K562 (cell line): ENCODE data around the gene CAMSAP2. TPM values are rescaled to one million over a fixed set of nuclear protein-coding genes. Genes with fewer than 3 reads are reported as not detected.

Experiments used
- CREM ChIP-seq: IDR thresholded peaks from 2 replicates; pipeline ENCODE4 v1.6.1; 2014; ENCODE audit warnings: antibody characterized with exemption, low read depth
- CTBP1 ChIP-seq: fragments of 450-650 bp; IDR thresholded peaks from 2 replicates; pipeline ENCODE4 v1.6.1; 2016; ENCODE audit warnings: borderline replicate concordance
- polyA plus RNA-seq, 8 experiments: library from polyadenylated mRNA; depleted of rRNA in 4 of 8; stranded (reverse) in 5 of 8; unstranded in 3 of 8; fragments of >200 nt; fragmentation: Nextera tagmentation in 2 of 8; fragmentation: Illumina TruSeq in 1 of 8; extraction: Ambion mirVana in 2 of 8; extraction: Trizol in 1 of 8; gene quantifications; 2 replicates each; pipeline versions ENCODE4 v1.2.1 to v1.2.3, GENCODE V29; 2011 to 2014; ENCODE audit warnings: inconsistent platforms in 1 of 8, missing spikeins in 1 of 8
- total RNA-seq, 7 experiments: library from RNA; depleted of rRNA in 6 of 7; stranded (reverse); fragments of >200 nt in 6 of 7; fragmentation: Illumina TruSeq in 2 of 7; extraction: Trizol in 2 of 7; gene quantifications; 2 replicates each; pipeline versions ENCODE4 v1.2.1 to v1.2.3, GENCODE V29; 2011 to 2021; ENCODE audit warnings: low replicate concordance in 1 of 7
- TF ChIP-seq, protein P1 (sequence below): fragments of 200-600 bp; sonication (generic); IDR thresholded peaks from one replicate; pipeline ENCODE4 v1.6.1; 2012; ENCODE audit warnings: mild to moderate bottlenecking, low read depth, low read length, inconsistent platforms
- TF ChIP-seq, protein P2 (sequence below): fragments of 250-450 bp; sonication (Bioruptor Pico); IDR thresholded peaks from 2 replicates; pipeline ENCODE4 v1.8.0; 2021; ENCODE audit warnings: borderline replicate concordance, mild to moderate bottlenecking, moderate library complexity; ENCODE audit not compliant: poor library complexity, severe bottlenecking
- TF ChIP-seq, protein P3 (sequence below): sonication (generic); formaldehyde crosslinking; IDR thresholded peaks from 2 replicates; pipeline ENCODE4 v1.8.0; 2022; ENCODE audit warnings: mild to moderate bottlenecking, low read depth, missing genetic modification reagents

Gene CAMSAP2
- total and polyA plus RNA-seq, 9 of the 15 experiments (the other 6 are each of a cell fraction or from before 2014, with no cell fraction given), result 1.4 to 7.5 (median 2.7) TPM

DNA sequence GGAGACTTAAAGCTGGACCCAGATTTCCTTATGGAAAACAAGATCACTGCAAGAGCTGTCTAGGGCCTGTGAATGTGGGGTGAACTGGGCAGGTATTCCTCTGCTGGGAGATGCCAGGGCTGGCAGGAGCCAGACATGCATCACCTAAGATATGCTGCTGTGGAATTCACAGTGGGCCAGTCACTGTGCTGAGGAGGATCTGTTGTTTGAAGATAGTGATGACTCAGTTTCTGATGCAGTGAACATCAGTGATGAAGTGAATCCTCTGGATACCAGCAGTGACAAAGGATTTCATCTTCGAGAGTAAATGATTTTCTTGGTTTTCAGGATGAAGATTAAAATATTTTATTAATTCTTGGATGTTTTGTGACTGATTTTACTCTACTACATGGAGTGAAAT is 29.9 kb upstream of the CAMSAP2 start (continued):
- TF ChIP-seq, protein P1, sequence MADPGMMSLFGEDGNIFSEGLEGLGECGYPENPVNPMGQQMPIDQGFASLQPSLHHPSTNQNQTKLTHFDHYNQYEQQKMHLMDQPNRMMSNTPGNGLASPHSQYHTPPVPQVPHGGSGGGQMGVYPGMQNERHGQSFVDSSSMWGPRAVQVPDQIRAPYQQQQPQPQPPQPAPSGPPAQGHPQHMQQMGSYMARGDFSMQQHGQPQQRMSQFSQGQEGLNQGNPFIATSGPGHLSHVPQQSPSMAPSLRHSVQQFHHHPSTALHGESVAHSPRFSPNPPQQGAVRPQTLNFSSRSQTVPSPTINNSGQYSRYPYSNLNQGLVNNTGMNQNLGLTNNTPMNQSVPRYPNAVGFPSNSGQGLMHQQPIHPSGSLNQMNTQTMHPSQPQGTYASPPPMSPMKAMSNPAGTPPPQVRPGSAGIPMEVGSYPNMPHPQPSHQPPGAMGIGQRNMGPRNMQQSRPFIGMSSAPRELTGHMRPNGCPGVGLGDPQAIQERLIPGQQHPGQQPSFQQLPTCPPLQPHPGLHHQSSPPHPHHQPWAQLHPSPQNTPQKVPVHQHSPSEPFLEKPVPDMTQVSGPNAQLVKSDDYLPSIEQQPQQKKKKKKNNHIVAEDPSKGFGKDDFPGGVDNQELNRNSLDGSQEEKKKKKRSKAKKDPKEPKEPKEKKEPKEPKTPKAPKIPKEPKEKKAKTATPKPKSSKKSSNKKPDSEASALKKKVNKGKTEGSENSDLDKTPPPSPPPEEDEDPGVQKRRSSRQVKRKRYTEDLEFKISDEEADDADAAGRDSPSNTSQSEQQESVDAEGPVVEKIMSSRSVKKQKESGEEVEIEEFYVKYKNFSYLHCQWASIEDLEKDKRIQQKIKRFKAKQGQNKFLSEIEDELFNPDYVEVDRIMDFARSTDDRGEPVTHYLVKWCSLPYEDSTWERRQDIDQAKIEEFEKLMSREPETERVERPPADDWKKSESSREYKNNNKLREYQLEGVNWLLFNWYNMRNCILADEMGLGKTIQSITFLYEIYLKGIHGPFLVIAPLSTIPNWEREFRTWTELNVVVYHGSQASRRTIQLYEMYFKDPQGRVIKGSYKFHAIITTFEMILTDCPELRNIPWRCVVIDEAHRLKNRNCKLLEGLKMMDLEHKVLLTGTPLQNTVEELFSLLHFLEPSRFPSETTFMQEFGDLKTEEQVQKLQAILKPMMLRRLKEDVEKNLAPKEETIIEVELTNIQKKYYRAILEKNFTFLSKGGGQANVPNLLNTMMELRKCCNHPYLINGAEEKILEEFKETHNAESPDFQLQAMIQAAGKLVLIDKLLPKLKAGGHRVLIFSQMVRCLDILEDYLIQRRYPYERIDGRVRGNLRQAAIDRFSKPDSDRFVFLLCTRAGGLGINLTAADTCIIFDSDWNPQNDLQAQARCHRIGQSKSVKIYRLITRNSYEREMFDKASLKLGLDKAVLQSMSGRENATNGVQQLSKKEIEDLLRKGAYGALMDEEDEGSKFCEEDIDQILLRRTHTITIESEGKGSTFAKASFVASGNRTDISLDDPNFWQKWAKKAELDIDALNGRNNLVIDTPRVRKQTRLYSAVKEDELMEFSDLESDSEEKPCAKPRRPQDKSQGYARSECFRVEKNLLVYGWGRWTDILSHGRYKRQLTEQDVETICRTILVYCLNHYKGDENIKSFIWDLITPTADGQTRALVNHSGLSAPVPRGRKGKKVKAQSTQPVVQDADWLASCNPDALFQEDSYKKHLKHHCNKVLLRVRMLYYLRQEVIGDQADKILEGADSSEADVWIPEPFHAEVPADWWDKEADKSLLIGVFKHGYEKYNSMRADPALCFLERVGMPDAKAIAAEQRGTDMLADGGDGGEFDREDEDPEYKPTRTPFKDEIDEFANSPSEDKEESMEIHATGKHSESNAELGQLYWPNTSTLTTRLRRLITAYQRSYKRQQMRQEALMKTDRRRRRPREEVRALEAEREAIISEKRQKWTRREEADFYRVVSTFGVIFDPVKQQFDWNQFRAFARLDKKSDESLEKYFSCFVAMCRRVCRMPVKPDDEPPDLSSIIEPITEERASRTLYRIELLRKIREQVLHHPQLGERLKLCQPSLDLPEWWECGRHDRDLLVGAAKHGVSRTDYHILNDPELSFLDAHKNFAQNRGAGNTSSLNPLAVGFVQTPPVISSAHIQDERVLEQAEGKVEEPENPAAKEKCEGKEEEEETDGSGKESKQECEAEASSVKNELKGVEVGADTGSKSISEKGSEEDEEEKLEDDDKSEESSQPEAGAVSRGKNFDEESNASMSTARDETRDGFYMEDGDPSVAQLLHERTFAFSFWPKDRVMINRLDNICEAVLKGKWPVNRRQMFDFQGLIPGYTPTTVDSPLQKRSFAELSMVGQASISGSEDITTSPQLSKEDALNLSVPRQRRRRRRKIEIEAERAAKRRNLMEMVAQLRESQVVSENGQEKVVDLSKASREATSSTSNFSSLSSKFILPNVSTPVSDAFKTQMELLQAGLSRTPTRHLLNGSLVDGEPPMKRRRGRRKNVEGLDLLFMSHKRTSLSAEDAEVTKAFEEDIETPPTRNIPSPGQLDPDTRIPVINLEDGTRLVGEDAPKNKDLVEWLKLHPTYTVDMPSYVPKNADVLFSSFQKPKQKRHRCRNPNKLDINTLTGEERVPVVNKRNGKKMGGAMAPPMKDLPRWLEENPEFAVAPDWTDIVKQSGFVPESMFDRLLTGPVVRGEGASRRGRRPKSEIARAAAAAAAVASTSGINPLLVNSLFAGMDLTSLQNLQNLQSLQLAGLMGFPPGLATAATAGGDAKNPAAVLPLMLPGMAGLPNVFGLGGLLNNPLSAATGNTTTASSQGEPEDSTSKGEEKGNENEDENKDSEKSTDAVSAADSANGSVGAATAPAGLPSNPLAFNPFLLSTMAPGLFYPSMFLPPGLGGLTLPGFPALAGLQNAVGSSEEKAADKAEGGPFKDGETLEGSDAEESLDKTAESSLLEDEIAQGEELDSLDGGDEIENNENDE, result no peak
- TF ChIP-seq CREM (peak; percentile 50), CTBP1 (peak; percentile 81)
- TF ChIP-seq, protein P2, sequence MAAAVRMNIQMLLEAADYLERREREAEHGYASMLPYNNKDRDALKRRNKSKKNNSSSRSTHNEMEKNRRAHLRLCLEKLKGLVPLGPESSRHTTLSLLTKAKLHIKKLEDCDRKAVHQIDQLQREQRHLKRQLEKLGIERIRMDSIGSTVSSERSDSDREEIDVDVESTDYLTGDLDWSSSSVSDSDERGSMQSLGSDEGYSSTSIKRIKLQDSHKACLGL (CRISPR knock-in tag), result no peak
- TF ChIP-seq, protein P3, sequence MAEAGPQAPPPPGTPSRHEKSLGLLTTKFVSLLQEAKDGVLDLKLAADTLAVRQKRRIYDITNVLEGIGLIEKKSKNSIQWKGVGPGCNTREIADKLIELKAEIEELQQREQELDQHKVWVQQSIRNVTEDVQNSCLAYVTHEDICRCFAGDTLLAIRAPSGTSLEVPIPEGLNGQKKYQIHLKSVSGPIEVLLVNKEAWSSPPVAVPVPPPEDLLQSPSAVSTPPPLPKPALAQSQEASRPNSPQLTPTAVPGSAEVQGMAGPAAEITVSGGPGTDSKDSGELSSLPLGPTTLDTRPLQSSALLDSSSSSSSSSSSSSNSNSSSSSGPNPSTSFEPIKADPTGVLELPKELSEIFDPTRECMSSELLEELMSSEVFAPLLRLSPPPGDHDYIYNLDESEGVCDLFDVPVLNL (CRISPR knock-in tag), result no peak
